ENCODE measurements around the gene TIAM2.

The TIAM2 gene

GRCh38 chr6:155187994-155188706 is 193.0 kb downstream of the TIAM2 start:
- Mint-ChIP-seq H3K36me3 (no peaks in the 10 kb centered on the region), H3K27ac (no peak overlapping the region), H3K4me1 (peaks cover 5 to 14% of the 10 kb centered on the region in 2 donors), H3K9me3 (no peaks in the 10 kb centered on the region), H3K4me3 (no peak overlapping the region), H3K27me3 (peaks cover 0 to 5% of the 10 kb centered on the region in 2 donors)
- DNase-seq, result no peak
- ATAC-seq (replicated peaks), result no peak

GRCh38 chr6:155188707-155189496 is 193.8 kb downstream of the TIAM2 start:
- Mint-ChIP-seq H3K36me3 (no peaks in the 10 kb centered on the region), H3K4me1 (peaks cover 3 to 11% of the 10 kb centered on the region in 2 donors), H3K27me3 (peaks cover 0 to 5% of the 10 kb centered on the region in 2 donors), H3K27ac (no peak overlapping the region), H3K9me3 (no peaks in the 10 kb centered on the region), H3K4me3 (no peak overlapping the region)
- DNase-seq, result no peak
- no peak for ATAC-seq (replicated peaks)

GRCh38 chr6:155190677-155191076 is 195.6 kb downstream of the TIAM2 start:
- Mint-ChIP-seq H3K27me3 (peaks cover 0 to 5% of the 10 kb centered on the region in 2 donors), H3K4me1 (peaks cover 3 to 9% of the 10 kb centered on the region in 2 donors), H3K4me3 (no peak overlapping the region), H3K36me3 (no peaks in the 10 kb centered on the region), H3K9me3 (peaks cover 0 to 1% of the 10 kb centered on the region in 2 donors), H3K27ac (no peak overlapping the region)
- ATAC-seq (replicated peaks) (no peak), DNase-seq (no peak)

GRCh38 chr6:155193526-155193925 is 198.4 kb downstream of the TIAM2 start:
- no peaks in the 10 kb centered on the region for H3K4me1 Mint-ChIP-seq
- peaks cover 2 to 3% of the 10 kb centered on the region in 2 donors for H3K36me3 Mint-ChIP-seq
- ATAC-seq (replicated peaks), result no peak
- peaks cover 4 to 10% of the 10 kb centered on the region in 2 donors for H3K9me3 Mint-ChIP-seq
- H3K27ac Mint-ChIP-seq, result no peak overlapping the region
- H3K27me3 Mint-ChIP-seq, result peaks cover 0 to 8% of the 10 kb centered on the region in 2 donors
- H3K4me3 Mint-ChIP-seq, result no peak overlapping the region
- DNase-seq, result no peak

GRCh38 chr6:155194399-155194798 is 199.3 kb downstream of the TIAM2 start:
- ATAC-seq (replicated peaks) (no peak), DNase-seq (no peak)
- Mint-ChIP-seq H3K27ac (no peak overlapping the region), H3K4me1 (no peaks in the 10 kb centered on the region), H3K36me3 (peaks cover 2 to 3% of the 10 kb centered on the region in 2 donors), H3K9me3 (peaks cover 4 to 10% of the 10 kb centered on the region in 2 donors), H3K27me3 (peaks cover 0 to 8% of the 10 kb centered on the region in 2 donors), H3K4me3 (no peak overlapping the region)

GRCh38 chr6:155195903-155196302 is 200.8 kb downstream of the TIAM2 start:
- ATAC-seq (replicated peaks), result no peak
- Mint-ChIP-seq H3K27me3 (peaks cover 0 to 8% of the 10 kb centered on the region in 2 donors), H3K4me1 (peaks cover 0 to 1% of the 10 kb centered on the region in 2 donors), H3K36me3 (peaks cover 2 to 3% of the 10 kb centered on the region in 2 donors), H3K27ac (no peak overlapping the region), H3K4me3 (no peak overlapping the region), H3K9me3 (peaks cover 4 to 10% of the 10 kb centered on the region in 2 donors)
- no peak for DNase-seq

- peaks cover 4 to 10% of the 10 kb centered on the region in 2 donors for H3K9me3 Mint-ChIP-seq
- no peak overlapping the region for H3K4me3 Mint-ChIP-seq
- H3K27me3 Mint-ChIP-seq, result peaks cover 0 to 4% of the 10 kb centered on the region in 2 donors
- H3K4me1 Mint-ChIP-seq, result peaks cover 1 to 4% of the 10 kb centered on the region in 2 donors
- no peak overlapping the region for H3K27ac Mint-ChIP-seq
- no peak for ATAC-seq (replicated peaks)
- peaks cover 2 to 3% of the 10 kb centered on the region in 2 donors for H3K36me3 Mint-ChIP-seq
- no peak for DNase-seq
Observed at GRCh38 chr6:155196911-155197310, 201.8 kb downstream of the TIAM2 start.

GRCh38 chr6:155197932-155198331 is 202.8 kb downstream of the TIAM2 start:
- no peak for DNase-seq
- Mint-ChIP-seq H3K27ac (no peak overlapping the region), H3K9me3 (peaks cover 4 to 10% of the 10 kb centered on the region in 2 donors), H3K36me3 (peaks cover 2 to 3% of the 10 kb centered on the region in 2 donors), H3K4me3 (no peak overlapping the region), H3K27me3 (peaks cover 0 to 3% of the 10 kb centered on the region in 2 donors), H3K4me1 (peaks cover 1 to 4% of the 10 kb centered on the region in 2 donors)
- no peak for ATAC-seq (replicated peaks)

- Mint-ChIP-seq H3K4me3 (no peak overlapping the region), H3K9me3 (peaks cover 4 to 10% of the 10 kb centered on the region in 2 donors), H3K27ac (no peak overlapping the region), H3K4me1 (peaks cover 1 to 4% of the 10 kb centered on the region in 2 donors), H3K36me3 (peaks cover 2 to 3% of the 10 kb centered on the region in 2 donors), H3K27me3 (peaks cover 0 to 3% of the 10 kb centered on the region in 2 donors)
- ATAC-seq (replicated peaks) (peak; percentile 77 to 85), DNase-seq (no peak)
Observed at GRCh38 chr6:155200012-155200411, 204.9 kb downstream of the TIAM2 start.

GRCh38 chr6:155201461-155202226 is 206.5 kb downstream of the TIAM2 start:
- Mint-ChIP-seq H3K27me3 (no peaks in the 10 kb centered on the region), H3K4me1 (peaks cover 1 to 4% of the 10 kb centered on the region in 2 donors), H3K4me3 (no peak overlapping the region), H3K9me3 (peaks cover 0 to 5% of the 10 kb centered on the region in 2 donors), H3K27ac (no peak overlapping the region), H3K36me3 (peaks cover 2 to 3% of the 10 kb centered on the region in 2 donors)
- ATAC-seq (replicated peaks) (peak in 1 of 2 donors; percentile 45), DNase-seq (no peak)

- DNase-seq, result no peak
- Mint-ChIP-seq H3K4me3 (no peak overlapping the region), H3K9me3 (no peaks in the 10 kb centered on the region), H3K36me3 (no peaks in the 10 kb centered on the region), H3K27ac (no peak overlapping the region), H3K27me3 (no peaks in the 10 kb centered on the region), H3K4me1 (no peaks in the 10 kb centered on the region)
- ATAC-seq (replicated peaks), result no peak
Observed at GRCh38 chr6:155207223-155207622, 212.1 kb downstream of the TIAM2 start.

GRCh38 chr6:155212106-155212505 is 217.0 kb downstream of the TIAM2 start:
- ATAC-seq (replicated peaks) (no peak), DNase-seq (no peak)
- Mint-ChIP-seq H3K9me3 (no peaks in the 10 kb centered on the region), H3K27me3 (peaks cover 0 to 4% of the 10 kb centered on the region in 2 donors), H3K36me3 (no peaks in the 10 kb centered on the region), H3K4me1 (no peaks in the 10 kb centered on the region), H3K27ac (no peak overlapping the region), H3K4me3 (no peak overlapping the region)

- Mint-ChIP-seq H3K4me1 (no peaks in the 10 kb centered on the region), H3K27ac (no peak overlapping the region), H3K27me3 (peaks cover 0 to 4% of the 10 kb centered on the region in 2 donors), H3K9me3 (no peaks in the 10 kb centered on the region), H3K4me3 (no peak overlapping the region), H3K36me3 (no peaks in the 10 kb centered on the region)
- no peak for DNase-seq
- no peak for ATAC-seq (replicated peaks)
Observed at GRCh38 chr6:155212616-155213380, 217.7 kb downstream of the TIAM2 start.
